ENCODE data around the gene GLB1L. TPM values are rescaled to one million over a fixed set of nuclear protein-coding genes. Genes with fewer than 3 reads are reported as not detected.
A peak's percentile ranks its signal among the peaks of the same experiment; 100 is the strongest.

GLB1L gene
- total and polyA plus RNA-seq, 12 donors = 1.5 to 5.2 (median 2.4) TPM

DNA sequence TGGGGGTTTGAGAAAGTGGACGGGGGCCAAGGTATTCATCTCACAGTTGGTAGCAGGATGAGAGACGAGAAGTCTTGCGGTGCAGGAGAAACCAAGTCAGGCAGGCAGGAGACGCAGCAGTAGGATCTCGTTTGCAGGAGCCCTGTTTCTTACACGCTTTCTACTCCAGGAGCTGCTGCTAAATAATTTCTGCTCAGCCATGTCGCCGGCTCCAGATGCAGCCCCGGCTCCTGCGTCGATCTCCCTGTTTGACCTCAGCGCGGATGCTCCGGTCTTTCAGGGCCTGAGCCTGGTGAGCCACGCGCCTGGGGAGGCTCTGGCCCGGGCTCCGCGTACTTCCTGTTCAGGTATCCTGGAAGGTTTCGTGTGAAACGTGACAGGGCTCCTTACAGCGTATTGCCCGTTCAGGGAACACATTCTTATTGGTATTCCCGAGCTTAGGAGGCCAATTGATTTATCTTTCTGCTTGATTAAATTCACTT, 15.1 kb downstream of the GLB1L start:
- peak in 5 of 8 donors; percentile 10 to 33 (median 17) for ATAC-seq
- 0% methylated on average over 24 of the region's 24 CpGs for WGBS, 2 donors
- TF ChIP-seq, protein P1, sequence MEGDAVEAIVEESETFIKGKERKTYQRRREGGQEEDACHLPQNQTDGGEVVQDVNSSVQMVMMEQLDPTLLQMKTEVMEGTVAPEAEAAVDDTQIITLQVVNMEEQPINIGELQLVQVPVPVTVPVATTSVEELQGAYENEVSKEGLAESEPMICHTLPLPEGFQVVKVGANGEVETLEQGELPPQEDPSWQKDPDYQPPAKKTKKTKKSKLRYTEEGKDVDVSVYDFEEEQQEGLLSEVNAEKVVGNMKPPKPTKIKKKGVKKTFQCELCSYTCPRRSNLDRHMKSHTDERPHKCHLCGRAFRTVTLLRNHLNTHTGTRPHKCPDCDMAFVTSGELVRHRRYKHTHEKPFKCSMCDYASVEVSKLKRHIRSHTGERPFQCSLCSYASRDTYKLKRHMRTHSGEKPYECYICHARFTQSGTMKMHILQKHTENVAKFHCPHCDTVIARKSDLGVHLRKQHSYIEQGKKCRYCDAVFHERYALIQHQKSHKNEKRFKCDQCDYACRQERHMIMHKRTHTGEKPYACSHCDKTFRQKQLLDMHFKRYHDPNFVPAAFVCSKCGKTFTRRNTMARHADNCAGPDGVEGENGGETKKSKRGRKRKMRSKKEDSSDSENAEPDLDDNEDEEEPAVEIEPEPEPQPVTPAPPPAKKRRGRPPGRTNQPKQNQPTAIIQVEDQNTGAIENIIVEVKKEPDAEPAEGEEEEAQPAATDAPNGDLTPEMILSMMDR (IDR thresholded peaks at IDR 0.05) = no peak
- Histone ChIP-seq H3K36me3 (peaks cover 4 to 65% (median 41%) of the 10 kb centered on the region in 9 donors), H3K4me3 (peak overlapping the region; percentile 73 to 91 (median 82)), H3K9me3 (no peaks in the 10 kb centered on the region), H3K4me1 (peaks cover 15 to 49% (median 32%) of the 10 kb centered on the region in 9 donors), H3K27ac (peak overlapping the region; percentile 89 to 99 (median 96)), H3K27me3 (no peaks in the 10 kb centered on the region)
- intact Hi-C loops (cut with DNase I) = no loop called here
- no peak for DNase-seq

DNA sequence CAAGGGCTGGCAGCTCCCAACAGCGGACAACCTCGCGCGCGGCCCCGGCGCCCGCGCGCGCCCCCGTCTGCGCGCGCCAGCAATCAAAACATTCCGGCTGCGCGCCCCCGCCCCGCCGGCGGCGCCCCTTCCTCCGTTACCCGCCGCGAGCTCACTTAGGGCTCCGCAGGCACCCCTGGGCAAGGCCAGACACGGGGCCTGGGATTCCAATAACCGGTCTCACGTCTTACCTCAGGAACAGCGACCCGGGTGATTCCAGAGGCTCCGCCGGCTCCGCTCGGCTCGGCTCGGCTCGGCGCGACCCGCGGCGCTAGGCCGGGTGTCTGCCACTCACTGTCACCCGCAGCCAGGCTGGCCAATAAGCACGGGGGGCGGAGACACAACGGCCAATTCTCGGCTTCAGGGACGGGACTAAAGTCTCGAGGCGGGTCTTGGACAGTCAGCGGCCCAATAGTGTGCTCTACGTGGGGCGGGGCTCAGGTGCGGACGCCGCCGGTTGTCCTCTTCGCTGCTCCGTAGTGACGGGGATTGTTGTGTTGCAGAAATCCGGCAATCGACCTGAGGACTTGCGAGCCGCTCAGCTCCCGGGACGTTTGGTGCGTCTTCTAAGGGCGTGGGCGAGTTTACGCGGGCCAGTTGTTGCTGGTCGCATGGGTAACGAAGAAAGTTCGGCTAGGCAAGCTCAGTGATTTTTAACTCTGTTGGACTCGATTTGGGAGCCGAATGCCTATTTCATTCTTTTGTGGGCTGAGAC, 15.8 kb downstream of the GLB1L start, which contains the start of the genes ANKZF1 and ATG9A:
Gene ANKZF1 (plus strand): TSS at position 502 of the 754 bp plus-strand sequence. CDS start 452 bp downstream, outside the sequence.
Gene ATG9A (minus strand): TSS at position 332 of the 754 bp plus-strand sequence. CDS start 1,612 bp downstream, outside the sequence.
- Histone ChIP-seq H3K36me3 (peaks cover 4 to 65% (median 41%) of the 10 kb centered on the region in 9 donors), H3K4me1 (peaks cover 15 to 49% (median 32%) of the 10 kb centered on the region in 9 donors)

DNA sequence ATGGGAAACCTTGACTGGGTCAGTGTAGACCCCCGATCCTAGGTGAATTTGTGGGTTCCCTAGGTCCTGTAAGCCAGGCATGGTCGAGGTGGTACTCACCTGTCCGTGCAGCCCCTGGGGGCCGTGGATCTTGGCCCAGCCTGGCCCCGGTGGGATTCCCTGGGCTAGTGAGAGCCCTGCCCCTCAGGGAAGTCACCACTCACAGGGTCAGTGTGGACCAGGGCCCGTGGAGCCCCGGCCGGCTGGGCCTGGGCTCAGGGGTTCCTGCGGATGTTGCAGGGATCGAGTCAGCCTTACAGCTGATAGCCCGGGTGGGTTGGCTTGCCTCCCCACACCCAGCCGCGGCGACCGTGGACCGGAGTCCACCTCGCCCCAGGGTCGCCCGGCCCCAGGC, 16.3 kb downstream of the GLB1L start:
- H3K4me3 ChIP-seq = peak overlapping the region; percentile 45 to 91 (median 82)
- H3K4me1 ChIP-seq = peaks cover 15 to 49% (median 32%) of the 10 kb centered on the region in 9 donors
- H3K27ac ChIP-seq = peak overlapping the region; percentile 89 to 99 (median 96)
- H3K9me3 ChIP-seq = no peaks in the 10 kb centered on the region
- no peak for DNase-seq
- TF ChIP-seq, protein P1 (IDR thresholded peaks at IDR 0.05) = no peak
- peaks cover 5 to 65% (median 41%) of the 10 kb centered on the region in 9 donors for H3K36me3 ChIP-seq
- 3% methylated on average over 17 to 19 of the region's 19 CpGs for WGBS, 2 donors
- intact Hi-C loops (cut with DNase I) = loop anchor here in 4 of 10 donors (1.0 to 10.0 kb wide), 5 partner anchors 50 to 68 kb away; partner anchors contain the start of genes DNAJB2 (in 2 of the 4) and RETREG2 (in 1 of the 4)
- H3K27me3 ChIP-seq = no peaks in the 10 kb centered on the region
- ATAC-seq = peak in 5 of 8 donors; percentile 3 to 42 (median 7)

More for the DNA sequence above, 15.8 kb downstream of the GLB1L start, which contains the start of the genes ANKZF1 and ATG9A:
- intact Hi-C loops (cut with DNase I) = loop anchor here in 4 of 10 donors (1.0 to 10.0 kb wide), 5 partner anchors 49 to 68 kb away; partner anchors contain the start of genes DNAJB2 (in 2 of the 4) and RETREG2 (in 1 of the 4)
- ATAC-seq (peak; percentile 98 to 99 (median 99)), DNase-seq (peak; percentile 98 to 99)
- WGBS, 2 donors = 0% methylated on average over 80 of the region's 80 CpGs
- no peaks in the 10 kb centered on the region for H3K9me3 ChIP-seq
- peak within 1 kb of the TSS; percentile 73 to 91 (median 82) for H3K4me3 ChIP-seq
- peak within 1 kb of the TSS; percentile 89 to 99 (median 96) for H3K27ac ChIP-seq
- H3K27me3 ChIP-seq = no peaks in the 10 kb centered on the region
- TF ChIP-seq, protein P1 (IDR thresholded peaks at IDR 0.05) = no peak

Measured in heart right ventricle (tissue), 16 donors.